HG03432 (cell line): ENCODE data around the gene ASB8.
"Not testable (repeated sequence)": the region's sequence is repeated elsewhere in the genome, so short reads cannot be mapped to it uniquely, and the experiment has no call there.

ENCODE experiments used
- ATAC-seq: cut with Tn5 transposase; IDR thresholded peaks from one replicate; pipeline ENCODE4 v1.9.1; 2021; ENCODE audit warnings: mild to moderate bottlenecking, moderate library complexity; ENCODE audit not compliant: unreplicated experiment

Gene ASB8

GRCh38 chr12:48142818-48143674, 14.3 kb downstream of the ASB8 start:
- no peak for ATAC-seq

DNA sequence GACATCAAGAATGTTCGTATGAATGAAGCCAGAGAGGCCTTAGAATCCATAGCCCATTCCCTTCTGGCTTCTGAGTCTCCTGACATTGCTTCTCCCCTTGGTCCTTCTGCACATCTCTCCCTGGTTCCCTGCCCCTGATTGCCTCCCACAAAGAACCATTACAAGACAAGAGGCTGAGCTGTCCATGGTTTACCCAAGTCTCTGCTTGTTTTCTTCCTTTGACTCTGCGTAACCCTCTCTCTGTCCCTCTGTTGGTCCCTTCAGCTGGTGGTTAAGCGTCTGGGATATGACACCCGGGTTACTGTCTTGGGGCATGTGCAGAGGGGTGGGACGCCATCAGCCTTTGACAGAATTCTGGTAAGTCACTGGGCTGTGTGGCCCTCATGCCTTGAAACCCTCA, 22.3 kb downstream of the ASB8 start:
- ATAC-seq, result no peak

DNA sequence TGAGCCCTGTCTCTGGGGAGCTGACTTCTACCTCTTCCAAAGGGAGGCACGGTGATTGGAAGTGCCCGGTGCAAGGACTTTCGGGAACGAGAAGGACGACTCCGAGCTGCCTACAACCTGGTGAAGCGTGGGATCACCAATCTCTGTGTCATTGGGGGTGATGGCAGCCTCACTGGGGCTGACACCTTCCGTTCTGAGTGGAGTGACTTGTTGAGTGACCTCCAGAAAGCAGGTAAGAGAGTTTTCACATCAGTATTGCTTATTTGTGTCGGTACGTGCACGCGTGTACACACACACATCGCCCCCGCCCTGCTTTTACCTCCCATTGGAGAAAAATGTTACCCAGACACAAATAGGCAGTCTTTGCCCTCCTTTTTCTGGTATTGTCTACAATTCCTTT, 24.5 kb downstream of the ASB8 start:
- ATAC-seq, result no peak

DNA sequence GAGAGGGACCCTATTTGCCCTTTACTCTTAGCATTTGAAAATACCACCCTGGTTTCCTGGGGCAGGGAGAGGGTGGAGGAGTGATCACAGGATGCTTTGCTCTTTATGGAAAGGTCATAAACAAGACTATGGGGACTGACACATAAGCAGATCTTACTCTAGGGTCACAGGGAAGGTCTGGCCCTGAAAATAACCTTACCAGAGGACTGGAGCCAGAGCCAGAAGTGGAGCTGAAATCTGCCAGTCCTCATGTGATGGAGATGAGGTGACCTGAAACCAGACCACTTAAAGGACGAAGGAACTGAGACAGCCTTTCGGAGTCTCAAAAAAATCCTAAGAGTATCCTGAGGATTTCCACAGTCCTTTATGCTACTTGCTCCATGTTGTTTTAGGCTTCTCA, 25.8 kb downstream of the ASB8 start:
- no peak for ATAC-seq

DNA sequence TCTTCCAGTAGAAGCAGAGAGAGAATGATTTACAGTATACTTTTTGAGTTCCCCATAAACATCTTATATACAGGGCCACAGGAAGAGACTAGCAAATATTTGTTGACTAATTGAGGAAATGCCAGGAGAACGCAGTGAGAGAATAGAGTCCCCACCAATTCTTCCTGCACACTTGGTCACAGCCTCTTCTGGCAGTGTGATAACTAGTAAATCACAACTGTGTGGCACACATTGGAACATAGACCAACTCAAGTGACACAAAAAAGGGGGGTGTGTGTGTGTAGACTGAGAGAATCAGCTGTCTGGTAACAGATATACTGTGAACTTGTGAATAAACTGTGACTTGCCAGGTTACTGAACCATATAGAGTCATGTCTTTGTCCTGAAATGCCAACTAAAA, 27.9 kb downstream of the ASB8 start:
- no peak for ATAC-seq

DNA sequence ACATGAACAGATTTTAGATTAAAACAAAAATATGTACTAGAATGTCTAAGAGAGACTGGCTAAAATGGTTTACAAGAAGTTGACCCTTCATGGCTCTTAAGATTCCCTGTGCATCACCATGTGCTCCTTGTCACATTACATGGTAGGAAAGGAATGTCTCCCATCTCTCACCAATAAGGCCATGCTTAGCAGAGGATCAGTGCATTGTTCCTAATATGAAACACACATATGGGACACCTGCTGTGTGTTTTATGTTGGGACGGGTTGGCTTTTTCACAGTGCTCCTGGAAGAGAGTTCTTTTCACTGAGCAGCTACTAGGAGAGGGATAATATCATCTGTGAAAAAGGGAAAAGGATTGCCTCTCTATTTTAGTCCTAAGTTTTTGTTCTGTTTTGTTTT, 28.5 kb downstream of the ASB8 start:
- no peak for ATAC-seq

GRCh38 chr12:48126953-48127630, 30.2 kb downstream of the ASB8 start:
- ATAC-seq, result no peak

GRCh38 chr12:48125985-48126384, 31.3 kb downstream of the ASB8 start:
- ATAC-seq, result no peak

GRCh38 chr12:48125542-48125941, 31.8 kb downstream of the ASB8 start:
- ATAC-seq, result not testable (repeated sequence)

DNA sequence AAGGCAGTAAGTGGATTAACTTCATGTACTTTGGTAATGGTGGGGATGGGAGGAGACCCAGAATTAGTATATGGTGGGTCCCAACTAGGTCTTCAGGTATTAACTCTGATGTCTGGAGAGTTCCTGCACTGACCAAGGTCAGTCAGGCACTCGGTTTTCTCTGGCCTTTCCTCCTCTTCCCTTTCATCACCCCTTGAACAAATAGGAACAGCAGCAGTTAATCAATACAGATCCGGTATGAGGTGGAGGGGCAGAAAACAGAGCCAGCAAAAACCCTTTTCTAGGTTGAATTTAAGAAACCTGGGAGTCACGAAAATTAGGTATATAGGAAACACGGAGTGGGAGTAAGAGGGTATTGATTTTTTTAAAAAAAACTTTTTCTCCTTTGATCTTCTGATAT, 34.1 kb downstream of the ASB8 start:
- ATAC-seq, result no peak

DNA sequence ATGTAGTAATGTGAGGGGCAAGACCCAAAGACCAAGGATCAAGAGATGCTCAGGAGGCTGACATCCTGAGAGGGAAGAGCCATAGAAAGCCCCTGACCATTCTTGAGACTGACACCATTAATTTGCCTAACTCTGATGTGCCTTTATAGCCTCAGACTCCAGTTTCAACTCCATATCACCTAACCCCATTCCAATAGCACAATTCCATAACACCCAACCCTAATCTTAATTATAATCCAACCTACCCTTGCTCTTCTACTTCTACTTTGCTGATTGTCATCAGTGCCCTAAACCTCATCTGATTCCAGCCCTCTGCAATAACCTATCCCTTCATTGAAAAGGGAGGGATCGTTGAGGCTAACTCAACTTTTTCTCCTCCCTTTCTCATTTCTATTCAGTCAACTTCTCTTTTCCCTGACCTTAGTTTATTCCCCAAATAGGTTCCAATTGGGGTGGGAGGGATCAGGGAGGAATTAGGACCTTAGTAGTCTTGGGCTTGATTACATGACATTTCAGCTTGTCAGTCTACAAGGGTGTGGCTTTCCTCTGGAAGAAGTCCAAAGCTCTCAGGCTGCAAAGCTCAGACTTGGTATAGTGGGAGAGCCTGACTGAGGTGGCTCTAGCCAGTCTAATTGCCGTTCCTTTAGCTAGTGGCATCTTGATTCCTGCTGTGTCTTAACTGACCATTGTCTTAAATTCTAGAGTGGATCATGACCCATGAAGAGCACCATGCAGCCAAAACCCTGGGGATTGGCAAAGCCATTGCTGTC, 35.1 kb downstream of the ASB8 start:
- ATAC-seq, result no peak

- ATAC-seq, result no peak
Measured at GRCh38 chr12:48121522-48121921, 35.8 kb downstream of the ASB8 start.

DNA sequence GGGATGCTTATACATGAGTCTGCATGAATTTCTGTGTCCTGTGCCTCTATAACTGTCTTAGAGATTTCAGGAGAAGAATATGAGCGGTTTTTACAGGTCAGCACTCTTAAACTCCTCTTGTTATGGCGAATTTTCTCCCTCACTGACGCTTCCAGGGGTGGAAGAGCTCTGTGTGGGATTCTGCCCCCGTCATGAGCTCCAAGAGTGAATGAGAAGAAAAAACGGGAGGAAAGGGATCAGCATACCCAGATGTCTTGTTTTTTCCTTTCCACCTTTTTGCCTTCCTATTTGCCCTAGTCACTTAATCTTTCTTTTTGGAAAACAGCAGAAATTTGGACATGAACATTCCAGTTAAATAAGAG, 37.5 kb downstream of the ASB8 start:
- ATAC-seq, result peak; percentile 1

GRCh38 chr12:48119078-48119833, 38.1 kb downstream of the ASB8 start, which contains the start of gene PFKM:
TSS of gene PFKM (plus strand) at chr12:48119364. CDS start at chr12:48122775, 3,411 bp downstream.
- peak; percentile 100 for ATAC-seq

DNA sequence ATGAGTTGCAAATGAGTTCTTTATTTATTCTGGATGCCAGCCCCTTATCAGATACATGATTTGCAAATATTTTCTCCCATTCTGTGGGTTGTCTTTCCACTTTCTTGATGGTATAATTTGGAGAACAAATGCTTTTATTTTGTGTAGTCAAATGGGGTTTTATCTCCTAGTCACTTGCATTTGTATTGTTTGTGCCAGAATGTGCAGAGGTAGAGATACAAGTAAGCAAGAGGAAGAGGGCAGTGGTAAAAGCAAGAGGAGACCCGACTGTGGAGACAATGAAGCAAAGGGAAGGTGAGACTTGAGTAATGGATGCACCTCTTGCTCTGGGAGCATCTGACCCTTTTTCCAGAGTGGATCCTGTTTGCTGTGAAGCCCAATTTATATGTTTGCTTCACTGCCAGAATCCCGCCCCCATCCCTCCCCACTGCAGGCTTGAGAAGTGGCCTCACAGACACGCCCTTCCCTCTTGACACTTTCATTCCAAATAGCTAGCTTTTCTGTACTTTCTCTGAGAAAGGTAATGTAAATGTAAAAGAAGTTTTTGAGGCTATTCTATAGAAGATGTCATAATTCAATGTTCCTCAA, 38.9 kb downstream of the ASB8 start:
- ATAC-seq, result no peak

GRCh38 chr12:48115957-48116356, 41.4 kb downstream of the ASB8 start:
- no peak for ATAC-seq

DNA sequence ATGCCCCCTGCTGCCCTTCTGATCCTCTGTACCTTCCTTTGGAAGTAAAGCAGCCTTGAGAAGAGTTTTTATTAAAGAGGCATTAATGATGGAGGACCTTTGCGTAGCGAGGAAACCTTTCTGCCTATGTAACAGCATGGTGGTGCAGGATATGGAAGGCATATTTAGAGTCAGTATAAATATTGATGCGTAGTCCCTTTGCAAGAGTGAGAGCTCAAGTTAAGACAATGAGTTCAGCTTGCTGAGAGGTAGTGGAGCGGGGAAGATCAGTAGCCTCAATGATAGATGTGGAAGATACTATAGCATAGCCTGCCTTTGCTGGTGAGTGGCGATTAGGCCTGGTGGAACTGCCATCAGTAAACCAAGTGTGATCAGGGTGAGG, 46.0 kb downstream of the ASB8 start:
- ATAC-seq, result not testable (repeated sequence)

DNA sequence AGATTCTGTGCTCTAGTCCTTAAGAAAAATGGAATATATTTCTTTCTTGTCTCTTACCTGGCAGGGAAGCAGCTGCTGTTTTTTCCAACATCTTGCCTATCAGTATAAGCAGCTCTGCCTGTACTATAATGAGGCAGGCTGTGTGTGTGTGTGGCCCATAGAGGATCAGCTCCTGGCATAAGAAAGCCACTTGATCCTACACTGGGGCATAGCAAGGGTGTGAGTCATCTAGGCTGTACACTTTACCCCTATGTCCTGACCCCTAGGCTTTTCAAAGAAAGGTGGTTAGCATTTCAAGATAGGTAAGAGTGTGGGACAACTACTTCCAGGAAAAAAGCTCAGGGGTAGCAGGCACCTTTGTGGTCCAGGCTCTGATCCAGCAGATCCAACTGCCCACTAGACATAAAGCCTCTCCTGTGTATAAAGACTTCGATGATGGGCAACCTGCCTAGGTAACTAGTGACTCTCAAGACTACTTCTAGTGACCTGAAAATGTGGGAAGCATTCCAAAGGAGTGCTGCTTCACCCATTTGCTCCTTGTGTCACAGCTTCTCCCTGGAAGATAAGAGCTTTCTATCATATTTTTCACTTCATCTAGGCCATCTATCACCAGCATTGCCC, 46.5 kb downstream of the ASB8 start:
- ATAC-seq, result no peak

DNA sequence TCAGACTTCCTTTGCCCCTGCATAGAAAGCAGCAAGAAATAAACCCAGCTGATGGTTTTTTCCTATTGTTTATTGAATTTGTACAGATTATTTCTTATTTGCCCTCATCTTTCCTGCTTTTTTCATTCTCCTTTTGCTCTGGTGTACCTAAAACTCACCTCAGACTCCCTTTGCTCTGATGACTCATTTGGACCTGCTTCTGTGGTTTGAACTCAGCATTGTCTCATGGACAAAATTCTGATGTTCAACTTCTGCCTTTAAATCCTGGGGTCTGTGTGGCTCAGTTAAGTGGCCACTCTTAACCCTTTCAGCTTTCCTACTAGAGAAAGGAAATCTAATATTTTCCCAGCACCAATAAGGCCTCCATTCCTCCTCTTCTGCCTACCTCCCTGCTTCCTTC, 47.9 kb downstream of the ASB8 start:
- no peak for ATAC-seq
